ENCODE results near the gene NUDC.
A peak's percentile ranks its signal among the peaks of the same experiment; 100 is the strongest.
"Not testable (repeated sequence)": the region's sequence is repeated elsewhere in the genome, so short reads cannot be mapped to it uniquely, and the experiment has no call there.

The NUDC gene

GRCh38 chr1:26911399-26912146, 10.0 kb upstream of the NUDC start:
- no peak for DNase-seq (ENCODE audit: low spot score)

DNA sequence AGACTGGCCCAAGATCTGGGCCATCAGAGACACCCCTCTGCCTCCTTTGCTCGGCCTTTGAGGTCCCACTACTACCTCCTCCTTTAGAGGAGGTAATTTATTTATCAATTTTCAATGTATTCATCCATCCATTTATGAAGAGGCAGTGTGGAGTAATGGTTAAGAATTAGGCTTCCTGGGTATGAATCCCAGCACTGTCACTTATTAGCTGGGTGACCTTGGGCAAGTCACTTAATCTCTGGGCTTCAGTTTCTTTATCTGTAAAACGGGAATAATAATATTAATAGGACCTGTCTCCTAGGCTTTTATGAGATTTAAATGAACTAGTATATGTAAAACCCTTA, 9.4 kb upstream of the NUDC start:
- no peak for DNase-seq (ENCODE audit: low spot score)

DNA sequence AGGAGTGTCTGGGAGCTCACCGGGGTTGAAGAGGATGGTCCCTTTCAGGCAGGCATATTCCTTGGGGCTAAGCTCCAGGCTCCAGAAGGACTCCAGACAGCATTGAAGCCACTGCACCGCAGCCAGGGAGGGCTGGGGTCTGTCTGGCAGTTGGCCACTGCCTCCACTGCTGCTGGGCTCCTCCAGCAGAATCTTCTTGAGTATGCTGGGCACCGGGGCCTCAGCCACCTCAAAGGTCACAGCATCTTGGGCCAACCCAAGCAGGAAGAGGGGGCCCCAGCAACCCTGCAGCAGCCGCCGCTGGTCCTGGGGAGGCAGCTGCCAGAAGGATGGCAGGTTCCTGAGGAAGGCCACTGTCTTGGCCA, 8.2 kb upstream of the NUDC start:
- no peak for DNase-seq (ENCODE audit: low spot score)

DNA sequence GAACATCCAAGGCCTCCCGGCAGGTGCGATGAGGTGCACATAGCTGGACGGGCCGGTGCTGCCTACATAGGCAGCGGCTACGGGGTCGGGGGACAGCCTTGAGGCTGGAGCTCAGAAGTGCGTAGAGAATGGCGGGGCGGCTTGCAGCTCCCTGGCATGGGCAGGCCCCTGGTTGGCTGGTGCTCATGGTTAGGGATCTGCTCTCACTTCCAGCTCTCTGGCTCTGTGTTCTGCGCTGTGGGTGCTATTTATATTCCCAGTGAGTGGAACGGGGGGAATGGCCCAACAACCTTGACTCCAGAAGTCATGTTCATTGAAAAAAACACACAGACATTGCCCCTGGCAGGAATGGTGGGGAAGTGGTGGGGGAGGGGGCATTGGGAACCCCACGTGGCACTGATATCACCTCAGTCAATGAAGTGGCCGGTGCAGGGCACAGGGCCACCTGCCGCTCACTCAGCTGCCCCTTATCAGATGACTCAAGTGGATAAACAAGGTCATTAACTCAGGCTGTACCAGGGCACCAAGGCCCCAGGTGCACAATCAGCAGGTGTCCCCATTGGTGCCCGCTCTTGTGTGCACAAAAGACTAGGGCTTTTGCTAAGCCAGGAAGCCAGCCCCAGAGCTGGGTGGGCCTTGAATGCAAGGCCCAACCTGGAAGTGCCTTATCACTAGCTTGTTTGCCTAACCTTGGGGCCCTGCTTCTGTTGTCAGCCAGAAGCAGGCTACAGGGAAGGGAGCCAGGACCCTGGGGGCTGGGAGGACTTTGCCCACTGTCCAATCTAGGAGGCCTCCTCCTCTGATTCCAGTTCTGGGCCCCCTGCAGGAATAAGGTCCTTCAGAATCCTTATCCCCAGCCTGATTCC, 7.6 kb upstream of the NUDC start, which contains the start of gene NR0B2:
NR0B2 (minus strand) TSS at position 222 of the 866 bp plus-strand sequence; CDS start at position 187, 35 bp downstream.
- DNase-seq (ENCODE audit: low spot score): no peak

- no peak for DNase-seq (ENCODE audit: low spot score)
Observed at GRCh38 chr1:26915204-26915842, 6.2 kb upstream of the NUDC start.

DNA sequence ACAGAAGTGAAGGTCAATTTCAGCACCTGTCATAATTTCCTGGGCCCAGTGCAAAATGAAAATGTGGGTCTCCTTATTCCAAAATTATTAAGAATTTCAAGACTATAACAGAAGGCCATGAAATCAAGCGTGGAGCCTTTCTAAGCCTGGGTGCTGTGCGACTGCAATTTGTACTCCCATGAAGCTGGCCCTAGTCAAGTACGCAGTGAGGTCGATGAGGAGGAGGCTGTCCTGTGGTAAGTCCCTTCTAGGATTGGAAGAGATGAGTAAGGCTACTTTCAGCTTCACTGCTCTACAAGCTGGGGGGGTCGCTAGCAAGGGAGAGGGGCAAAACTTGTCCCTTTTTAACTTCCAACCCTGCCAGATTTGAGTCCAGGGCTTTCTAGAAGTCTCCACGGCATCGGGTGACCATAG, 410 bp upstream of the NUDC start:
- no peak for DNase-seq (ENCODE audit: low spot score)

GRCh38 chr1:26922431-26922729, 837 bp downstream of the NUDC start:
- no peak for DNase-seq (ENCODE audit: low spot score)

GRCh38 chr1:26922901-26923300, 1.4 kb downstream of the NUDC start:
- DNase-seq (ENCODE audit: low spot score): no peak

DNA sequence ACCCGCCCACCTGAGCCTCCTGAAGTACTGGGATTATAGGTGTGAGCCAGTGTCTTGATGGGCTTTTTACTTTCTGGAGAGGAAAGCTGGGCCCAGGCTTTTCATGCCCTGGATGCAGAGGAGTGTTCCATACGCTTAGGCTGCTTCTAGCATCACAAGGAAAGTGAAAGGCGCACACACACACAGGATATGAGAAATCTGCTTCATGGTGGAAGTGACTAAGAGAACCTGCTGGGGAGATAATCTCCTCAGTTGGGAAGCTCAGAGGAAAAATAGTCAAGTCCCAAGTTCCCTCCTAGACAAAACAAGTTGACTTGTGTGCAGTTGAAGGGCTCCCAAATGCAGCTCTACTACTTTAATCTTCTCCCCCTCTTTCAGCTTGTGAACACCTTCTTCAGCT, 2.2 kb downstream of the NUDC start:
- no peak for DNase-seq (ENCODE audit: low spot score)

DNA sequence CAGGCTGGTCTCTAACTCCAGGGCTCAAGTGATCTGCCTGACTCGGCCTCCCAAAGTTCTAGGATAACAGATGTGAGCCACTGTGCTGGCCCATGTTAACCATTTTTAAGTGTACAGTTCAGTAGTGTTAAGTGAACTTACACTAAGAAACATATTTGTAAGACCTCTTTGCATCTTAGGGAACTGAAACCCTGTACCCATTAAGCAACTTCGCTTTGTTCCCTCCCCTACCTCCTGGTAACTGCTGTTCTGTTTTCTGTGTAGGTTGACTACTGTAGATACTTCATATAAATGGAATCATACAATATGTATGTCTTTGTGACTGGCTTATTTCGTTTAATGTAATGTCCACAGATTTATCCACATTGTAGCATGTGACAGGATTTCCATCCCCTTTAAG, 11.0 kb downstream of the NUDC start:
- no peak for DNase-seq (ENCODE audit: low spot score)

- no peak for DNase-seq (ENCODE audit: low spot score)
Observed at GRCh38 chr1:26936823-26937222, 15.3 kb downstream of the NUDC start.

GRCh38 chr1:26938004-26938658, 16.6 kb downstream of the NUDC start:
- no peak for DNase-seq (ENCODE audit: low spot score)

GRCh38 chr1:26938659-26939025, 17.1 kb downstream of the NUDC start:
- no peak for DNase-seq (ENCODE audit: low spot score)

DNA sequence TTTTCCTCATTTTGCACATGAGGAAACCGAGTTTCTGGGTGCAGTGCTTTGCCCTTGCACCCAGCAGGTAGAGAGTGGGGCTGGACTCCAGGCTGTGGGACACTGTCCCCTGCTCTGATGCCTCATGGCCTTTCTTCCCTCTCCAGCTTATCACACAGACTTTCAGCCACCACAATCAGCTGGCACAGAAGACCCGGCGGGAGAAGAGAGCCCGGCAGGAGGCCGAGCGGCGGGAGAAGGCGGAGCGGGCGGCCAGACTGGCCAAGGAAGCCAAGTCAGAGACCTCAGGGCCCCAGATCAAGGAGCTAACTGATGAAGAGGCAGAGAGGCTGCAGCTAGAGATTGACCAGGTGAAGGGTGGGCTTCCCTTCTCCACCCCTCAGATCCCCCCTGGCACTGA, 19.8 kb downstream of the NUDC start:
- DNase-seq (ENCODE audit: low spot score): no peak

DNA sequence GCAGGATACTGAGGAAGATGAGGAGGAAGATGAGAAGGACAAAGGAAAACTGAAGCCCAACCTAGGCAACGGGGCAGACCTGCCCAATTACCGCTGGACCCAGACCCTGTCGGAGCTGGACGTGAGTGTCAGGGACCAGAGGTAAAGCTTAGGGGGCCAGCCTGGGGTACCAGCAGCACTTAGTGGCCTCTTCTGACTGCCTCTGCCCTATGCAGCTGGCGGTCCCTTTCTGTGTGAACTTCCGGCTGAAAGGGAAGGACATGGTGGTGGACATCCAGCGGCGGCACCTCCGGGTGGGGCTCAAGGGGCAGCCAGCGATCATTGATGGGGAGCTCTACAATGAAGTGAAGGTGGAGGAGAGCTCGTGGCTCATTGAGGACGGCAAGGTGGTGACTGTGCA, 21.1 kb downstream of the NUDC start:
- no peak for DNase-seq (ENCODE audit: low spot score)

GRCh38 chr1:26945138-26945537, 23.6 kb downstream of the NUDC start:
- DNase-seq (ENCODE audit: low spot score): no peak

DNA sequence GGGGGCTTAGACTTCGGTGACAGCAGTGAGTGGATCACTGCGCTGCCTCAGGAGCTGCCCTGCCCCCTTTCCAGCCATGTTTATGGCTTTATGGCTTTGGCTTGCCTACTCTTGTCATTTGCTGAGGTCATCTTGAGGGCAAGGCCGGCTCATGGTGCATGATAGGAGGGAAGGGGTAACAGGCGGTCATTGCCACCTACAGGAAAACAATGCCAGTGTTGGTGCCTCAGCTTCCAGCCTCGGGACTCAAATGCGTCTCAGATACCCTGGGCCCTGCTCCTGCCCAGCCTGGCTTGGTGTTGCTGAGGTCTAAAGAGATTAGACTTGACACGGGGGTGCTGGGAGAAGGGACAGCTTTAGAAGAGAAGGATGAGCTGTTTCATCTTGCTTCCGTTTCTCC, 24.2 kb downstream of the NUDC start:
- no peak for DNase-seq (ENCODE audit: low spot score)

DNA sequence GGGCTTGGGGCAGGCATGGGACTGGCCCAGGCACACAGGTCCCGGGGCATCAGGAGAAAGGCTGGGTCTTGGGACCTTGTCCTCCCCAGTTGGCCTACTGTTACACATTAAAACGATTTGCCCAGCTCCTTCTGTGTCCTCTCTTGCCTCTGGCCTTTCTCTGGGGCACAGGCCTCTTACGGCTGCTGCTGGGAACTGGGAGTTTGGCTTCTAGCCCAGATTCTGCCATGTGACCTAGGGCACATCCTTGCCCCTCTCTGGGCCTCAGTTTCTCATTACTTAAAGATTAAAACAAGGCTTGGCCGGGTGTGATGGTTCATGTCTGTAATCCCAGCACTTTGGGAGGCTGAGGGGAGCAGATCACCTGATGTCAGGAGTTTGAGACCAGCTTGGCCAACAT, 24.7 kb downstream of the NUDC start:
- DNase-seq (ENCODE audit: low spot score): no peak

DNA sequence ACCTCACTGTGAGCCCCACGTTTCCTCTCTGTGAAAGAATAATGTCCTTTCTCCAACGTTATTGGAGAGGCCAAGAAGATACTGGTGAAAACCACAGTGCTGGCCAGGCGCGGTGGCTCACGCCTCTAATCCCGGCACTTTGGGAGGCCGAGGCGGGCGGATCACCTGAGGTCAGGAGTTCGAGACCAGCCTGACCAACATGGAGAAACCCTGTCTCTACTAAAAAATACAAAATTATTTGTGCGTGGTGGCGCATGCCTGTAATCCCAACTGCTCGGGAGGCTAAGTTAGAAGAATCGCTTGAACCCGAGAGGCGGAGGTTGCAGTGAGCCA, 27.1 kb downstream of the NUDC start:
- not testable (repeated sequence) for DNase-seq (ENCODE audit: low spot score)

DNA sequence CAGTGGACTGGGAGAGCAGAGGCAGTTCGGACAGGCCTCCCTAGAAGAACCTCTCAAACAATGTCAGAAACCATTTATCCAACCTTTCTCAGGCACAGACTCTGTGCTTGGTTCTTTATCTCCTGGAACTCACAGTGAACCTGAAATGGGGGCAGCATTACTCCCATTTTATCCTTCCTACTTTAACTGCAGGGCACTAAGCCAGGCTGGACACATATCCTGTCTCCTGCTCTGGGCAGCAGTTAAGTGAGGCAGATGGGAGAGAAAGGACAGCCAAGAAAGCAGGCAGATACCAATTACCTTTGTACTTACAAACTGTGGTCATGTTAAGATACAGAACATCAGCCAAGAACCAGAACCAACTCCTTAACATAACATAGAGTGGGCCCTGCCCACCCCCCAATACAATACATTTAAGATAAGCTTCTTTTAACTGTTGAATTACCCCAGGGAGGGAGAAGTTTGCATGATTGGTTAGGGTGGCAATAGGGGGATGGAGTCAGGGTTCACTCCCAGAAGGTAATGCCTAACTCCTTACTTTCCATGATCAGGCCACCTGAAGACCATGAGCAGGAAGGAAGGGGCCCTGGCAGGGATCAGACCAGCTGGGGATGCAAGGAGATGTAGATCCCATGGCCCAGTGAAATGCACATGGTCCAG, 27.9 kb downstream of the NUDC start:
- DNase-seq (ENCODE audit: low spot score): peak; percentile 12

DNA sequence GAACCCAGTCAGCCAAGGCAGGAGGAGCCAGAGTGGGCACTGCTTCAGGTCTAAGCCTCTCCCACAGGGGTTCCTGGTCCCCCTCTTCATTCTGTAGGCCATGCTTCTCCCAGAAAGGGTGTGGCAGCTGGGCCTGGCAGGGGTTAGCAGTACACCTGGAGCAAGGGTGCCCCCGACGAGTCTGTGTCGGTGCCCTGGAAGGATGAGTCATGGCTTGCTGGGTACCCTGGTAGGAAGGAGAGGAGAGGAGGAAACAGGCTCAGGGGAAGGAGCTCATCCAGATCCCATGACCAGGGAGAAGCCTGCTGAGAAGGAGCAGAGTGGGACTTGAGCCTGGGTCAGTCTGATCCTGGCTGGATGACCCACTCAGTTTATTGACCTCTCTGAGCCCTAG, 28.4 kb downstream of the NUDC start:
- DNase-seq (ENCODE audit: low spot score): no peak

GRCh38 chr1:26950602-26951001, 29.1 kb downstream of the NUDC start:
- DNase-seq (ENCODE audit: low spot score): peak; percentile 23

Data from AG20443 (cell line).